HG03064 (cell line): ENCODE measurements around the gene MCM10.
"Not testable (repeated sequence)": the region's sequence is repeated elsewhere in the genome, so short reads cannot be mapped to it uniquely, and the experiment has no call there.

Source experiments
- ATAC-seq: cut with Tn5 transposase; IDR thresholded peaks from one replicate; pipeline ENCODE4 v1.9.1; 2021; ENCODE audit warnings: low read depth; ENCODE audit not compliant: unreplicated experiment

MCM10 gene

GRCh38 chr10:13160934-13161856, at the start of gene MCM10:
Gene MCM10, plus strand, starts transcription at chr10:13161558. Its CDS starts 2,645 bp downstream, at chr10:13164203.
- peak; percentile 98 for ATAC-seq

GRCh38 chr10:13113544-13113943, 47.8 kb upstream of the MCM10 start:
- ATAC-seq: no peak

GRCh38 chr10:13115832-13116803, 45.2 kb upstream of the MCM10 start:
- ATAC-seq: no peak

- no peak for ATAC-seq
Observed at GRCh38 chr10:13117841-13118783, 43.2 kb upstream of the MCM10 start.

- ATAC-seq: no peak
Observed at GRCh38 chr10:13118784-13119410, 42.5 kb upstream of the MCM10 start.

- ATAC-seq: no peak
Observed at GRCh38 chr10:13120786-13121499, 40.4 kb upstream of the MCM10 start.

- ATAC-seq: no peak
Observed at GRCh38 chr10:13121500-13121854, 39.9 kb upstream of the MCM10 start.

GRCh38 chr10:13136651-13137050, 24.7 kb upstream of the MCM10 start:
- ATAC-seq: no peak

- no peak for ATAC-seq
Observed at GRCh38 chr10:13139150-13139549, 22.2 kb upstream of the MCM10 start.

GRCh38 chr10:13139676-13140075, 21.7 kb upstream of the MCM10 start:
- ATAC-seq: no peak

- ATAC-seq: no peak
Observed at GRCh38 chr10:13140627-13141190, 20.6 kb upstream of the MCM10 start.

- no peak for ATAC-seq
Observed at GRCh38 chr10:13143766-13144165, 17.6 kb upstream of the MCM10 start.

GRCh38 chr10:13144814-13145213, 16.5 kb upstream of the MCM10 start:
- no peak for ATAC-seq

GRCh38 chr10:13146379-13146778, 15.0 kb upstream of the MCM10 start:
- no peak for ATAC-seq

GRCh38 chr10:13147161-13147560, 14.2 kb upstream of the MCM10 start:
- no peak for ATAC-seq

GRCh38 chr10:13152296-13152695, 9.1 kb upstream of the MCM10 start:
- ATAC-seq: no peak

- ATAC-seq: not testable (repeated sequence)
Observed at GRCh38 chr10:13155860-13156259, 5.5 kb upstream of the MCM10 start.

GRCh38 chr10:13158401-13158800, 3.0 kb upstream of the MCM10 start:
- ATAC-seq: no peak

GRCh38 chr10:13161857-13162271, 506 bp downstream of the MCM10 start:
- no peak for ATAC-seq
